CD14-positive monocyte (primary cell): ENCODE measurements around the gene PHLDA1. TPM values are rescaled to one million over a fixed set of nuclear protein-coding genes. Genes with fewer than 3 reads are reported as not detected.

ENCODE experiments used
- DNase-seq, 3 donors: peaks; one replicate each; pipeline ENCODE4 v3.0.0-alpha.2; 2011 to 2022
- H2AFZ ChIP-seq: 2 replicates; pipeline ENCODE4 v1.6.0; 2012; ENCODE audit warnings: mild to moderate bottlenecking, low read depth, low read length, inconsistent platforms; ENCODE audit not compliant: insufficient read depth, poor library complexity, severe bottlenecking
- H3K27ac ChIP-seq, 2 donors: 1 replicate in 1 of 2; 2 replicates in 1 of 2; pipeline ENCODE4 v1.5.1; 2012 to 2013; ENCODE audit warnings: low read length in 2 of 2, control low read depth in 1 of 2, inconsistent platforms in 1 of 2, low read depth in 1 of 2, mild to moderate bottlenecking in 1 of 2
- H3K27me3 ChIP-seq, 2 donors: one replicate each; pipeline versions ENCODE4 v1.6.0 to v1.6.1; 2011 to 2013; ENCODE audit warnings: low read length in 2 of 2; ENCODE audit not compliant: control insufficient read depth in 2 of 2, insufficient read depth in 2 of 2
- H3K36me3 ChIP-seq, 2 donors: replicated peaks in 1 of 2; 1 replicate in 1 of 2; 2 replicates in 1 of 2; pipeline versions ENCODE4 v1.5.1 to v1.6.1; 2012 to 2013; ENCODE audit warnings: low read length in 2 of 2, control low read depth in 1 of 2, inconsistent platforms in 1 of 2, mild to moderate bottlenecking in 1 of 2; ENCODE audit not compliant: insufficient read depth in 2 of 2, control insufficient read depth in 1 of 2
- H3K4me1 ChIP-seq, 2 donors: 1 replicate in 1 of 2; 2 replicates in 1 of 2; pipeline versions ENCODE4 v1.5.1 to v1.6.1; 2012 to 2013; ENCODE audit warnings: low read length in 2 of 2, control low read depth in 1 of 2, inconsistent platforms in 1 of 2, mild to moderate bottlenecking in 1 of 2, moderate library complexity in 1 of 2; ENCODE audit not compliant: insufficient read depth in 2 of 2, control insufficient read depth in 1 of 2
- H3K4me2 ChIP-seq: replicated peaks from 2 replicates; pipeline ENCODE3; 2012; ENCODE audit warnings: low read length, moderate library complexity, mild to moderate bottlenecking; ENCODE audit not compliant: poor library complexity, severe bottlenecking; ENCODE audit errors: extremely low read depth
- H3K4me3 ChIP-seq, 3 experiments: fragments of 200-600 bp in 1 of 3; sonication (generic) in 1 of 3; replicated peaks in 1 of 3; 1 replicate in 2 of 3; 2 replicates in 1 of 3; pipeline ENCODE4 v1.5.1; 2011 to 2013; ENCODE audit warnings: low read length in 3 of 3, mild to moderate bottlenecking in 3 of 3, control low read depth in 2 of 3, low read depth in 2 of 3, inconsistent platforms in 1 of 3, moderate library complexity in 1 of 3
- H3K79me2 ChIP-seq: 2 replicates; pipeline ENCODE4 v1.6.0; 2012; ENCODE audit warnings: mild to moderate bottlenecking, control low read depth, inconsistent platforms, low read length, moderate library complexity; ENCODE audit not compliant: insufficient read depth
- H3K9ac ChIP-seq: 2 replicates; pipeline ENCODE4 v1.6.0; 2017; ENCODE audit warnings: low read length, mild to moderate bottlenecking; ENCODE audit not compliant: insufficient read depth, poor library complexity, severe bottlenecking
- H3K9me3 ChIP-seq, 2 donors: replicated peaks in 1 of 2; 1 replicate in 1 of 2; 2 replicates in 1 of 2; pipeline versions ENCODE4 v1.5.1 to v1.6.1; 2012 to 2013; ENCODE audit warnings: low read length in 2 of 2, control low read depth in 1 of 2; ENCODE audit not compliant: control insufficient read depth in 1 of 2, insufficient read depth in 1 of 2
- H4K20me1 ChIP-seq: 2 replicates; pipeline ENCODE4 v1.6.0; 2012; ENCODE audit warnings: mild to moderate bottlenecking, low read length, control low read depth, moderate library complexity; ENCODE audit not compliant: insufficient read depth
- H3K27ac Mint-ChIP-seq, 7 donors: one replicate each; pipeline ENCODE4 v1.8.0; 2020; ENCODE audit warnings: mild to moderate bottlenecking in 7 of 7, mixed read lengths in 7 of 7, moderate library complexity in 6 of 7, inconsistent platforms in 2 of 7
- H3K27me3 Mint-ChIP-seq, 3 donors: one replicate each; pipeline ENCODE4 v1.8.0; 2021 to 2022; ENCODE audit warnings: low read depth in 3 of 3, mild to moderate bottlenecking in 3 of 3, mixed read lengths in 3 of 3, moderate library complexity in 3 of 3, inconsistent platforms in 1 of 3
- H3K36me3 Mint-ChIP-seq, 2 donors: one replicate each; pipeline ENCODE4 v1.8.0; 2020; ENCODE audit warnings: mixed read lengths in 2 of 2, inconsistent platforms in 1 of 2, mild to moderate bottlenecking in 1 of 2
- H3K4me1 Mint-ChIP-seq: one replicate; pipeline ENCODE4 v1.8.0; 2020; ENCODE audit warnings: mild to moderate bottlenecking, mixed read lengths
- H3K4me3 Mint-ChIP-seq, 2 donors: one replicate each; pipeline ENCODE4 v1.8.0; 2020; ENCODE audit warnings: mild to moderate bottlenecking in 2 of 2, mixed read lengths in 2 of 2, moderate library complexity in 1 of 2
- H3K9me3 Mint-ChIP-seq, 7 donors: one replicate each; pipeline ENCODE4 v1.8.0; 2020 to 2022; ENCODE audit warnings: mixed read lengths in 7 of 7, mild to moderate bottlenecking in 6 of 7, moderate library complexity in 6 of 7, inconsistent platforms in 2 of 7
- WGBS: methylation state at CpG from one replicate; pipeline ENCODE4 v1.1.5; 2013; ENCODE audit warnings: missing lambda C conversion rate; ENCODE audit not compliant: insufficient coverage; 5-methylcytosine and 5-hydroxymethylcytosine counted together
- intact Hi-C, 2 donors: fragments of 100-400 bp; cut with micrococcal nuclease; formaldehyde crosslinking; loops; one replicate each; pipeline versions ENCODE4 v1.15.0 to v1.15.1; 2023
- polyA plus RNA-seq, 3 donors: library from polyadenylated mRNA; depleted of rRNA in 1 of 3; unstranded in 2 of 3; stranded (reverse) in 1 of 3; fragments of 300-500 nt in 2 of 3; fragments of >200 nt in 1 of 3; fragmentation: Illumina TruSeq in 2 of 3; gene quantifications; 1 replicate in 2 of 3; 2 replicates in 1 of 3; pipeline ENCODE4 v1.2.3, GENCODE V29; 2012 to 2021
- TF ChIP-seq, protein P1 (sequence below): fragments of 200-600 bp; IDR thresholded peaks from one replicate; pipeline ENCODE4 v1.8.0; 2022; ENCODE audit warnings: antibody characterized with exemption, mild to moderate bottlenecking

Gene PHLDA1
- polyA plus RNA-seq, 3 donors, result 1.1 to 5.8 (median 1.6) TPM

DNA sequence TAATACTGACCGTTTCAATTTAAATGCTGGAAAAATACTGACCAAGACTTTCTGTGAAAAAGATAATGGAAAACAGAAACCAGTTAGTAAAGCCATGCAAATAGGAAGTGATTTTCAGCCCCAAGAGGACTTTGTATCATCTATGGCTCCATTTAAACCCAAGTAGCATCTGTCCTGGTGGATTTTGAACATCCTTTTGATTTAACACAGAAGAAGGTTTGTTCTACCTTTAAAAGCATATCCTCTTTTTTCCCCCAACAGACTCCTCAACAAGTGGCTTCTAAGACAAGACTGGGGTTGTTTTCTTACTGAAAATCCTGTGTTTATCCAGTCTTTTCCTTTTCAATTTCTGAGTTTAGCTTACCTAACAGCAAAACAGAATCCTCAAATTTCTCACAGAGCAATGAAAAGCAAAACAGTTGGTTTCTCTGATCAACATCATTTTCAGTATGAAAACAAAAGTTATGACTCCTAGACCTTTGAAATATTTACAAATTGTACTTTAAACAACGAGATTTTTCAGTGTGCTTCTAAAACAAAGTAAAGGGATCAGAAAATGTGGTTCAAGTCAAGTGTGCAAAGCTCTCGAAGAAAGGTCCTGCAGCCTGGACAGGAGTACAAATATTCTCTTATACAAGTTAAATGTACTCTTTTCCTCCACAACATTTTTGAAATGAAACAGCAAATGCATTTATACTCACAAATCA, 2.9 kb downstream of the PHLDA1 start:
- H3K27ac Mint-ChIP-seq, result no peak overlapping the region
- Histone ChIP-seq H3K4me2 (no peak overlapping the region), H3K4me3 (no peak overlapping the region), H3K4me1 (peaks cover 27 to 29% of the 10 kb centered on the region in 2 donors), H3K36me3 (no peaks in the 10 kb centered on the region), H2AFZ (no peak overlapping the region), H3K9ac (no peak overlapping the region), H3K27me3 (peaks cover 39 to 55% of the 10 kb centered on the region in 2 donors), H3K79me2 (no peaks in the 10 kb centered on the region), H3K27ac (no peak overlapping the region), H4K20me1 (peaks cover 5% of the 10 kb centered on the region), H3K9me3 (peaks cover 0 to 5% of the 10 kb centered on the region in 2 donors)
- peaks cover 50 to 59% (median 58%) of the 10 kb centered on the region in 3 donors for H3K27me3 Mint-ChIP-seq
- H3K36me3 Mint-ChIP-seq, result peaks cover 8 to 11% of the 10 kb centered on the region in 2 donors
- peak overlapping the region; percentile 49 to 57 for H3K4me3 Mint-ChIP-seq
- TF ChIP-seq, protein P1, sequence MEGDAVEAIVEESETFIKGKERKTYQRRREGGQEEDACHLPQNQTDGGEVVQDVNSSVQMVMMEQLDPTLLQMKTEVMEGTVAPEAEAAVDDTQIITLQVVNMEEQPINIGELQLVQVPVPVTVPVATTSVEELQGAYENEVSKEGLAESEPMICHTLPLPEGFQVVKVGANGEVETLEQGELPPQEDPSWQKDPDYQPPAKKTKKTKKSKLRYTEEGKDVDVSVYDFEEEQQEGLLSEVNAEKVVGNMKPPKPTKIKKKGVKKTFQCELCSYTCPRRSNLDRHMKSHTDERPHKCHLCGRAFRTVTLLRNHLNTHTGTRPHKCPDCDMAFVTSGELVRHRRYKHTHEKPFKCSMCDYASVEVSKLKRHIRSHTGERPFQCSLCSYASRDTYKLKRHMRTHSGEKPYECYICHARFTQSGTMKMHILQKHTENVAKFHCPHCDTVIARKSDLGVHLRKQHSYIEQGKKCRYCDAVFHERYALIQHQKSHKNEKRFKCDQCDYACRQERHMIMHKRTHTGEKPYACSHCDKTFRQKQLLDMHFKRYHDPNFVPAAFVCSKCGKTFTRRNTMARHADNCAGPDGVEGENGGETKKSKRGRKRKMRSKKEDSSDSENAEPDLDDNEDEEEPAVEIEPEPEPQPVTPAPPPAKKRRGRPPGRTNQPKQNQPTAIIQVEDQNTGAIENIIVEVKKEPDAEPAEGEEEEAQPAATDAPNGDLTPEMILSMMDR, result no peak
- H3K9me3 Mint-ChIP-seq, result peaks cover 0 to 15% (median 7%) of the 10 kb centered on the region in 7 donors
- DNase-seq, result no peak
- WGBS, result no CpG with 5 or more reads among the region's 3 CpGs
- H3K4me1 Mint-ChIP-seq, result peaks cover 34% of the 10 kb centered on the region
- intact Hi-C loops, result loop anchor here in 1 of 2 donors (10.0 kb wide), 1 partner anchor 54 kb away; no protein-coding TSS in a partner anchor

DNA sequence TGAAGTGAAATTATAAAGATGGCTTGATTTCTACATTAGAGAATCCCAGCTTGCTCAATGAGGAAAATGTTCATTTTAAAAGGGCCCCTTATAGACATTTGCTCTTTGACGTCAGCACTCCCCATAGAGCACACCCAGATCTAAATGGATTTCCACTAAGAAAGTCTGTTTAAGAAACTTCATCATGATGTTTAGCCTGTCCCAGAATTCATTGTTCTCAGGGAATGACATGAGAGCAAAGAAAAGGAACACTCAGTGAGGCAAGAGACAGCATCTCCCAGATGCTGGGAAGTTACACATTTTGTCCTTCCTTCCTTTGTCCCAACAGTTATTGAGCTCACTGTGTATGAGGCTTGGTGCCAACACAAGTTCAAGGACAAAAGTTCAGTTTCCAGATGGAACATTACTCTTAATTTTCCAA, 4.9 kb downstream of the PHLDA1 start:
- no peak overlapping the region for H3K4me2 ChIP-seq

More for the DNA sequence above, 4.9 kb downstream of the PHLDA1 start:
- Histone ChIP-seq H2AFZ (no peak overlapping the region), H3K36me3 (no peaks in the 10 kb centered on the region), H3K9me3 (peaks cover 0 to 5% of the 10 kb centered on the region in 2 donors), H3K27ac (no peak overlapping the region), H3K9ac (no peak overlapping the region), H3K27me3 (peaks cover 27 to 34% of the 10 kb centered on the region in 2 donors), H3K4me1 (peaks cover 15 to 16% of the 10 kb centered on the region in 2 donors), H4K20me1 (peaks cover 5% of the 10 kb centered on the region), H3K79me2 (no peaks in the 10 kb centered on the region), H3K4me3 (no peak overlapping the region)
- Mint-ChIP-seq H3K36me3 (peaks cover 3 to 7% of the 10 kb centered on the region in 2 donors), H3K27ac (no peak overlapping the region), H3K9me3 (peaks cover 0 to 11% (median 6%) of the 10 kb centered on the region in 7 donors), H3K4me3 (no peak overlapping the region), H3K27me3 (peaks cover 32 to 41% (median 40%) of the 10 kb centered on the region in 3 donors), H3K4me1 (peaks cover 25% of the 10 kb centered on the region)
- no peak for DNase-seq
- no CpG with 5 or more reads among the region's 1 CpG for WGBS
- intact Hi-C loops, result loop anchor here in 1 of 2 donors (10.0 kb wide), 1 partner anchor 52 kb away; no protein-coding TSS in a partner anchor
- TF ChIP-seq, protein P1, result no peak
